C1 segment of cervical spinal cord (tissue), 14 donors: ENCODE results near the gene ACVR2A.

Experiments used
- DNase-seq, 14 donors: peaks; one replicate each; lab custom pipeline; 2025; lab: John Stamatoyannopoulos, UW

Gene ACVR2A

GRCh38 chr2:147924647-147925046 lies 79.8 kb downstream of the ACVR2A start:
- DNase-seq: no peak

DNA sequence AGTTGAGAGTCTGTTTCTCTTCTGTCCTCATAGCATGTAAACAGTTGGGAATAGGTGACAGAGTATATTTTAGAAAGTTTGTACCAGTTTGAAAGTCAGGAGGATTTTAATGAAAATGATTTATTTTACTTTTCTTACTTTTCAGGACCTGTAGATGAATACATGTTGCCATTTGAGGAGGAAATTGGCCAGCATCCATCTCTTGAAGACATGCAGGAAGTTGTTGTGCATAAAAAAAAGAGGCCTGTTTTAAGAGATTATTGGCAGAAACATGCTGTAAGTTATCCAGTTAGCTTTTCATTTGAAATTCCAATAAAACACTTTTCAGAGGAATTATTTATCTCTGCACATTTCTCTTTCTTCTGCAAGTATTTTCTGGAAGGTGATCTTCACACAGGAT lies 81.1 kb downstream of the ACVR2A start:
- DNase-seq: no peak

- DNase-seq: no peak
Observed at GRCh38 chr2:147927053-147927588, 82.3 kb downstream of the ACVR2A start.

- DNase-seq: no peak
Observed at GRCh38 chr2:147933931-147934330, 89.1 kb downstream of the ACVR2A start.

- DNase-seq: no peak
Observed at GRCh38 chr2:147934881-147935620, 90.2 kb downstream of the ACVR2A start.

DNA sequence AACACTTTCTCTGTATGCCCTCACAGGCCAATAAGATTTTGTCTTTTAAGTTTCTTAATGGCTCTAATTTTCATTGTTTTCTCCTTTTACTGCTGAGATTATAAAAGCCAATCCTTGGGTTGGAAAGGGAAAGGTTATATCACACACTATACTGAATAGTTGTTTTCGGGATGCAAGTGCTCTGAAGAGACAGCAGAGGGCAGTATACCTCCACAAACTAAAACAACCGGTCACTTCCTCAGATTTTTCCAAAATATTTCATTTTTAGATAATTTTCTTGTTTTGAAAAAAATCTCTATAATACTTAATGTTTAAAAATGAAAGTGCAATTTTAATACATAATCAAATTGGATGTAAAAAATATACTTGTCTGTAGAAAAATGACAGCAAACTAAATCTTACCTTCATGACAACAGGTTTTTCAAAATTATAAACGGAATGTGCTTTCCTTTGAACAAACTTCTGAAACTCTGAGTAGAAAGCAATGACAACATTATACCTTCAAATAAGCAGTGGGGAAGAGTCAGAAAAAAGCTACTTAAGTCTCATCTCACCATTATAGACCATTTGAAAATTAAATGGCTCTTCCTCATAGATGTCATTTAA lies 93.0 kb downstream of the ACVR2A start:
- DNase-seq: no peak

GRCh38 chr2:147939313-147939712 lies 94.5 kb downstream of the ACVR2A start:
- DNase-seq: no peak

- DNase-seq: no peak
Observed at GRCh38 chr2:147945660-147946059, 100.8 kb downstream of the ACVR2A start.

GRCh38 chr2:147952118-147952517 lies 107.3 kb downstream of the ACVR2A start:
- no peak for DNase-seq

DNA sequence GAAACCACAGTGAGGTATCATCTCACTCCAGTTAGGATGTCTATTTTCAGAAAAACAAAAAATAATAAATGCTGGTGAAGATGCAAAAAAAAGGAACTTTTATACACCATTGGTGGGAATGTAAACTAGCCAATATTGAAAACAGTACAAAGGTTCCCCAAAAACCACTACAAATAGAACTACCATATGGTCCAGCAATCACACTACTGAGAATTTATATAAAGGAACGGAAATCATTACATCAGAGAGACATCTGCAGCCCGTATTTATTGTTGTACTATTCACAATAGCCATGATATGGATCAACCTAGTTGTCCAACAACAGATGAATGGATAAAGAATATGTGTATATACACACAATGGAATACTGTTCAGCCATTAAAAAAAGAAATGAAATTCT lies 123.7 kb downstream of the ACVR2A start:
- no peak for DNase-seq

DNA sequence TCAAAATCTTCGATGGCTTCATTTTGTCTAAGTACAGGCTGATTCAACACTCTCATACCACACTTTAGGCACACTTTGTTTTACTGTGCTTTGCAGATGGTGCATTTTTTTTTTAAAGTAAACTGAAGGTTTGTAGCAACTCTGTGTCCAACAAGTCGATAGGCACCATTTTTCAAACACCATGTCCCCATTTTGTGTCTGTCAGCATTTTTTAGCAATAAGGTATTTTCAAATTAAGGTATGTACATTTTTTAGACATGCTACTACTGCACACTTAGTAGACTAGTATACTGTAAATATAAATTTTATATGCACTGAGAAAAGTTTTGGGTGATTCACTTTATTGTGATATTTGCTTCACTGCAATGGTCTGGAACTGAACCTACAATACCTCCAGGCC lies 131.3 kb downstream of the ACVR2A start:
- no peak for DNase-seq

GRCh38 chr2:147977679-147978078 lies 132.8 kb downstream of the ACVR2A start:
- DNase-seq: no peak
